Right atrium auricular region (tissue), 2 donors: Measurements from ENCODE around the gene ELF2. TPM values are rescaled to one million over a fixed set of nuclear protein-coding genes. Genes with fewer than 3 reads are reported as not detected.
"Not testable (repeated sequence)": the region's sequence is repeated elsewhere in the genome, so short reads cannot be mapped to it uniquely, and the experiment has no call there.

Source experiments
- DNase-seq: peaks from one replicate; pipeline ENCODE4 v3.0.0-alpha.2; 2019; ENCODE audit warnings: low spot score
- H3K27ac ChIP-seq, 2 donors: fragments of 200-600 bp; sonication (generic); 1 replicate in 1 of 2; 2 replicates in 1 of 2; pipeline ENCODE4 v1.5.1; 2016 to 2019
- H3K27me3 ChIP-seq, 2 donors: fragments of 200-600 bp; sonication (generic); one replicate each; pipeline versions ENCODE4 v1.5.1 to v1.6.0; 2017 to 2019
- H3K36me3 ChIP-seq: fragments of 200-600 bp; sonication (generic); one replicate; pipeline ENCODE4 v1.5.1; 2016
- H3K4me1 ChIP-seq, 2 donors: fragments of 200-600 bp; sonication (generic); one replicate each; pipeline versions ENCODE4 v1.5.1 to v1.6.0; 2017 to 2019
- H3K4me3 ChIP-seq, 2 donors: fragments of 200-600 bp; sonication (generic); 1 replicate in 1 of 2; 2 replicates in 1 of 2; pipeline ENCODE4 v1.5.1; 2017 to 2019; ENCODE audit warnings: mild to moderate bottlenecking in 1 of 2, moderate library complexity in 1 of 2
- H3K9me3 ChIP-seq, 2 donors: fragments of 200-600 bp; sonication (generic); one replicate each; pipeline ENCODE4 v1.5.1; 2019
- total RNA-seq, 2 donors: library from RNA; depleted of rRNA; stranded (reverse); fragments of >200 nt; gene quantifications; one replicate each; pipeline ENCODE4 v1.1.0, GENCODE V29; 2016
- TF ChIP-seq, protein P1 (sequence below), 2 donors: fragments of 200-600 bp; sonication (generic); IDR thresholded peaks; one replicate each; pipeline ENCODE4 v1.5.1; 2019; ENCODE audit warnings: antibody characterized with exemption in 2 of 2

The ELF2 gene
- total RNA-seq, 2 donors from 2014 or later: 32.2 to 32.3 TPM

- no peaks in the 10 kb centered on the region for H3K9me3 ChIP-seq
- TF ChIP-seq, protein P1, sequence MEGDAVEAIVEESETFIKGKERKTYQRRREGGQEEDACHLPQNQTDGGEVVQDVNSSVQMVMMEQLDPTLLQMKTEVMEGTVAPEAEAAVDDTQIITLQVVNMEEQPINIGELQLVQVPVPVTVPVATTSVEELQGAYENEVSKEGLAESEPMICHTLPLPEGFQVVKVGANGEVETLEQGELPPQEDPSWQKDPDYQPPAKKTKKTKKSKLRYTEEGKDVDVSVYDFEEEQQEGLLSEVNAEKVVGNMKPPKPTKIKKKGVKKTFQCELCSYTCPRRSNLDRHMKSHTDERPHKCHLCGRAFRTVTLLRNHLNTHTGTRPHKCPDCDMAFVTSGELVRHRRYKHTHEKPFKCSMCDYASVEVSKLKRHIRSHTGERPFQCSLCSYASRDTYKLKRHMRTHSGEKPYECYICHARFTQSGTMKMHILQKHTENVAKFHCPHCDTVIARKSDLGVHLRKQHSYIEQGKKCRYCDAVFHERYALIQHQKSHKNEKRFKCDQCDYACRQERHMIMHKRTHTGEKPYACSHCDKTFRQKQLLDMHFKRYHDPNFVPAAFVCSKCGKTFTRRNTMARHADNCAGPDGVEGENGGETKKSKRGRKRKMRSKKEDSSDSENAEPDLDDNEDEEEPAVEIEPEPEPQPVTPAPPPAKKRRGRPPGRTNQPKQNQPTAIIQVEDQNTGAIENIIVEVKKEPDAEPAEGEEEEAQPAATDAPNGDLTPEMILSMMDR (IDR thresholded peaks at IDR 0.05): no peak
- H3K4me3 ChIP-seq: no peak overlapping the region
- no peak for DNase-seq
- no peaks in the 10 kb centered on the region for H3K36me3 ChIP-seq
- H3K27ac ChIP-seq: peak overlapping the region; percentile 54 to 55
- H3K4me1 ChIP-seq: peaks cover 0 to 12% of the 10 kb centered on the region in 2 donors
- H3K27me3 ChIP-seq: no peaks in the 10 kb centered on the region
Observed at GRCh38 chr4:139207873-139208403, 30.9 kb upstream of the ELF2 start.

DNA sequence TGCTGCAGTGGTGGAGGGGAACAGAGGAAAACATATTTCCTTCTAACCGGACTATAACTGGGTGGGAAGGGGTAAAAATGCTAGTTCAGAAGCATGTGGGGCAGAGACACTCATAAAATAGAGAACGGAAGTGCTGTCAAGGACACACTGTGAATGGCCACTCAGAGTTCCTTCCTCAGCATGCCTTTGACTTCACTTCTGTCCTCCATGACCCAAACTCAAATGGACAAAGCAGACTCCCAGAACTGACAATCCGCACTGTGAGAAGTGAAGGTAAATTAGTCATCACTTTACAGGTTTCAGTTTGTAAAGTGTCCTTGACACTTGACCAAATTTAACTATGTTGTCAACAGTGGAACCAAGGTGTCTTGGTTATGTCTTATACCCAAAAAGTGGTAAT lies 30.2 kb upstream of the ELF2 start:
- no peaks in the 10 kb centered on the region for H3K9me3 ChIP-seq
- TF ChIP-seq, protein P1 (IDR thresholded peaks at IDR 0.05): no peak
- no peak for DNase-seq
- peak overlapping the region; percentile 54 to 55 for H3K27ac ChIP-seq
- peaks cover 0 to 12% of the 10 kb centered on the region in 2 donors for H3K4me1 ChIP-seq
- no peaks in the 10 kb centered on the region for H3K36me3 ChIP-seq
- no peaks in the 10 kb centered on the region for H3K27me3 ChIP-seq
- no peak overlapping the region for H3K4me3 ChIP-seq

DNA sequence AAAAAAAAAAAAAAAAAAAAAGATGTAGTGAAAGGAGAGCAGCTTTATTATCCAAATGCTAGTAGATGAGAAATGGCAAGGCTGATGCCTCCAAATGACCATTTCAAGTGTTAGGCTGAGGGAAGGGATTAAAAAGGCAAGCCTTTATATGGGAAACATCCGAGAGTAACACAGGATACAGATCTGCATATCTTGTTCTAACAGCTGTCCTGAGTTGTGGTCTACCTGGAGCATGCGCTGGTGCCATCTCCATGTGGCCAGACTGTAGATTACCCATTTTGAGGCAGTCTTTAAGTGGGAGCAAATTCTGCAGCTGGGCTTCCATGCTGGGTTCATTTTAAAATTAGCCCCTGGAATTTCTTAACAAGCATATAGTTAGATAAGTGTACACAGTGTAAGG lies 26.0 kb upstream of the ELF2 start:
- Histone ChIP-seq H3K27me3 (no peaks in the 10 kb centered on the region), H3K9me3 (no peaks in the 10 kb centered on the region), H3K27ac (no peak overlapping the region), H3K4me3 (no peak overlapping the region), H3K4me1 (peaks cover 0 to 8% of the 10 kb centered on the region in 2 donors), H3K36me3 (no peaks in the 10 kb centered on the region)
- no peak for DNase-seq
- TF ChIP-seq, protein P1 (IDR thresholded peaks at IDR 0.05): no peak

GRCh38 chr4:139200506-139200905 lies 23.5 kb upstream of the ELF2 start:
- Histone ChIP-seq H3K9me3 (no peaks in the 10 kb centered on the region), H3K4me1 (no peaks in the 10 kb centered on the region), H3K36me3 (no peaks in the 10 kb centered on the region), H3K27ac (no peak overlapping the region), H3K27me3 (no peaks in the 10 kb centered on the region), H3K4me3 (no peak overlapping the region)
- TF ChIP-seq, protein P1 (IDR thresholded peaks at IDR 0.05): no peak
- DNase-seq: no peak

DNA sequence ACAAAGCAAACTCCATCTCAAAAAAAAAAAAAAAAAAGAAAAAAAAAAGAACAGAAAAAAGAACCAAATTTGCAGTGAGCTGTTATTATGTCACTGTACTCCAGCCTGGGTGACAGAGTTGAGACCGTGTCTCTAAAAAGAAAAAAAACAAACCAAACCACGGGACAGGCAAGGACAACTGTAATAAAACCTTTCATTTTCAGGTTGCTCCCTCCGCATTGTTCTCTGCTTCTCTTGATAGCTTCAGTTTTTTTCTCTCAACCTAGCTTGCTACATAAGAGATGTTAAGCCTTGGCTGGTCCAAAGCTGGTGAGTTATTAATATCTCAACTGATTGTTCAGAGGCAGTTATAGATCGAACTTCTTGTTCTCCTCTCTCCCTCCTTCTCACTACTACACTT lies 23.1 kb upstream of the ELF2 start:
- H3K27ac ChIP-seq: no peak overlapping the region
- no peaks in the 10 kb centered on the region for H3K27me3 ChIP-seq
- no peak for DNase-seq
- H3K9me3 ChIP-seq: no peaks in the 10 kb centered on the region
- no peak overlapping the region for H3K4me3 ChIP-seq
- H3K4me1 ChIP-seq: no peaks in the 10 kb centered on the region
- TF ChIP-seq, protein P1 (IDR thresholded peaks at IDR 0.05): no peak
- no peaks in the 10 kb centered on the region for H3K36me3 ChIP-seq

DNA sequence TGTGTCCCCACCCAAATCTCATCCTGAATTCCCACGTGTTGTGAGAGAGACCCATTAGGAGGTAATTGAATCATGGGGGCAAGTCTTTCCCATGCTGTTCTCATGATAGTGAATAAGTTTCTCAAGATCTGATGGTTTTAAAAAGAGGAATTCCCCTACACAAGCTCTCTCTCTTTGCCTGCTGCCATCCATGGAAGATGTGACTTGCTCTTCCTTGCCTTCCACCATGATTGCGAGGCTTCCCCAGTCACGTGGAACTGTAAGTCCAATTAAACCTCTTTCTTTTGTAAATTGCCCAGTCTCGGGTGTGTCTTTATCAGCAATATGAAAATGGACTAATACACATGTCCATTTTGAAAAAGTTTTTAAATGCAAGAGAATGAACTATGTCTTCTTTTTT lies 20.2 kb upstream of the ELF2 start:
- not testable (repeated sequence) for H3K9me3 ChIP-seq, H3K4me3 ChIP-seq, DNase-seq, H3K27me3 ChIP-seq, H3K27ac ChIP-seq, H3K36me3 ChIP-seq, H3K4me1 ChIP-seq
